H1 (cell line): Measurements from ENCODE around the gene CS. TPM values are rescaled to one million over a fixed set of nuclear protein-coding genes. Genes with fewer than 3 reads are reported as not detected.
A peak's percentile ranks its signal among the peaks of the same experiment; 100 is the strongest.

Experiments
- CTCF ChIA-PET: fragments of 300-600 bp; sonication (Branson Sonifier 250); formaldehyde crosslinking; loops from one replicate; lab custom pipeline; 2021; ENCODE audit not compliant: partially characterized antibody; lab: Charles Lee
- POLR2A ChIA-PET: fragments of 300-600 bp; sonication (Branson Sonifier 250); formaldehyde crosslinking; loops from one replicate; lab custom pipeline; 2021; ENCODE audit warnings: inconsistent platforms; ENCODE audit not compliant: partially characterized antibody; lab: Charles Lee
- DNase-seq, 2 experiments: peaks; one replicate each; pipeline versions ENCODE4 v3.0.0 to v3.0.0-alpha.2; 2010 to 2022; ENCODE audit warnings: low spot score in 2 of 2, low read depth in 1 of 2, mixed read lengths in 1 of 2
- FAIRE-seq: peaks from 2 replicates; lab custom pipeline; 2011; peaks lifted over from hg19 to GRCh38; lab: Jason Lieb, UNC
- H2AFZ ChIP-seq: 2 replicates; pipeline ENCODE4 v1.8.1; 2012; ENCODE audit warnings: low read length, inconsistent platforms
- H2AK5ac ChIP-seq: 2 replicates; pipeline ENCODE4 v1.6.1; 2013; ENCODE audit warnings: low read depth, low read length
- H2BK120ac ChIP-seq: replicated peaks from 2 replicates; pipeline ENCODE3; 2013; ENCODE audit warnings: low read depth, low read length, inconsistent platforms
- H2BK12ac ChIP-seq: 2 replicates; pipeline ENCODE4 v1.6.1; 2013; ENCODE audit warnings: low read depth, low read length
- H2BK15ac ChIP-seq: 2 replicates; pipeline ENCODE4 v1.6.1; 2013; ENCODE audit warnings: low read length
- H2BK20ac ChIP-seq: 2 replicates; pipeline ENCODE4 v1.6.1; 2013; ENCODE audit warnings: low read length
- H2BK5ac ChIP-seq: 2 replicates; pipeline ENCODE4 v1.6.1; 2013; ENCODE audit warnings: low read depth, low read length
- H3K14ac ChIP-seq: 2 replicates; pipeline ENCODE4 v1.6.1; 2013; ENCODE audit warnings: inconsistent platforms; ENCODE audit not compliant: insufficient read length
- H3K18ac ChIP-seq: 2 replicates; pipeline ENCODE4 v1.6.1; 2013; ENCODE audit warnings: low read length; ENCODE audit errors: extremely low read depth
- H3K23ac ChIP-seq: 2 replicates; pipeline ENCODE4 v1.6.1; 2013; ENCODE audit warnings: inconsistent platforms; ENCODE audit not compliant: insufficient read length
- H3K23me2 ChIP-seq: 2 replicates; pipeline ENCODE4 v1.6.1; 2013; ENCODE audit warnings: low read depth, low read length
- H3K27ac ChIP-seq: 2 replicates; pipeline ENCODE4 v1.6.1; 2011; ENCODE audit warnings: low read depth, low read length, inconsistent platforms
- H3K27me3 ChIP-seq, 4 experiments: replicated peaks in 1 of 4; 1 replicate in 1 of 4; 2 replicates in 3 of 4; pipeline versions ENCODE4 v1.6.1 to v1.8.1; 2011 to 2013; ENCODE audit warnings: low read length in 3 of 4, mild to moderate bottlenecking in 3 of 4, inconsistent platforms in 2 of 4, mixed read lengths in 2 of 4, moderate library complexity in 1 of 4; ENCODE audit not compliant: control insufficient read depth in 3 of 4, insufficient read depth in 3 of 4; ENCODE audit errors: extremely low read depth in 1 of 4
- H3K36me3 ChIP-seq, 4 experiments: 2 replicates each; pipeline versions ENCODE4 v1.6.1 to v1.8.1; 2011 to 2013; ENCODE audit warnings: mild to moderate bottlenecking in 4 of 4, low read length in 3 of 4, moderate library complexity in 2 of 4, control low read depth in 1 of 4, inconsistent platforms in 1 of 4; ENCODE audit not compliant: insufficient read depth in 4 of 4, control insufficient read depth in 2 of 4
- H3K4ac ChIP-seq: replicated peaks from 2 replicates; pipeline ENCODE3; 2013; ENCODE audit warnings: low read length, low read depth, mixed read lengths, inconsistent platforms; ENCODE audit not compliant: insufficient read length
- H3K4me1 ChIP-seq, 4 experiments: replicated peaks in 1 of 4; 1 replicate in 1 of 4; 2 replicates in 3 of 4; pipeline versions ENCODE4 v1.6.1 to v1.8.1; 2011 to 2013; ENCODE audit warnings: low read length in 3 of 4, inconsistent platforms in 2 of 4, mixed read lengths in 1 of 4; ENCODE audit not compliant: insufficient read depth in 4 of 4, control insufficient read depth in 3 of 4
- H3K4me2 ChIP-seq, 2 experiments: 2 replicates each; pipeline versions ENCODE4 v1.6.1 to v1.8.1; 2011 to 2013; ENCODE audit warnings: low read depth in 2 of 2, low read length in 2 of 2, control low read depth in 1 of 2, inconsistent platforms in 1 of 2, mild to moderate bottlenecking in 1 of 2; ENCODE audit not compliant: insufficient read depth in 1 of 2
- H3K4me3 ChIP-seq, 4 experiments: fragments of 200-600, 300-600 bp in 1 of 4; sonication (generic), shearing (Covaris generic), sonication (Bioruptor Twin) in 1 of 4; 2 replicates each; pipeline versions ENCODE4 v1.5.1 to v1.8.1; 2011 to 2016; ENCODE audit warnings: low read length in 4 of 4, low read depth in 3 of 4, control low read depth in 2 of 4, inconsistent platforms in 2 of 4, mild to moderate bottlenecking in 2 of 4, mixed read lengths in 1 of 4, moderate library complexity in 1 of 4; ENCODE audit not compliant: insufficient read depth in 2 of 4; ENCODE audit errors: extremely low read depth in 1 of 4
- H3K56ac ChIP-seq: replicated peaks from 2 replicates; pipeline ENCODE3; 2013; ENCODE audit warnings: low read depth, mild to moderate bottlenecking, mixed read lengths, low read length, inconsistent platforms; ENCODE audit not compliant: insufficient read length
- H3K79me1 ChIP-seq: 2 replicates; pipeline ENCODE4 v1.6.1; 2013; ENCODE audit warnings: low read depth, low read length, control low read depth
- H3K79me2 ChIP-seq, 2 experiments: 2 replicates each; pipeline versions ENCODE4 v1.6.1 to v1.8.1; 2012 to 2013; ENCODE audit warnings: low read length in 2 of 2, mild to moderate bottlenecking in 2 of 2, inconsistent platforms in 1 of 2; ENCODE audit not compliant: insufficient read depth in 2 of 2, control insufficient read depth in 1 of 2
- H3K9ac ChIP-seq, 4 experiments: replicated peaks in 1 of 4; 1 replicate in 1 of 4; 2 replicates in 3 of 4; pipeline versions ENCODE4 v1.6.1 to v1.8.1; 2011 to 2013; ENCODE audit warnings: low read depth in 3 of 4, low read length in 3 of 4, control low read depth in 2 of 4, mild to moderate bottlenecking in 2 of 4, moderate library complexity in 2 of 4, inconsistent platforms in 1 of 4; ENCODE audit errors: extremely low read depth in 1 of 4
- H3K9me3 ChIP-seq, 2 experiments: 2 replicates each; pipeline versions ENCODE4 v1.6.1 to v1.8.1; 2012 to 2013; ENCODE audit warnings: mild to moderate bottlenecking in 2 of 2, moderate library complexity in 2 of 2, control low read depth in 1 of 2, inconsistent platforms in 1 of 2, low read depth in 1 of 2, low read length in 1 of 2, mixed read lengths in 1 of 2; ENCODE audit not compliant: insufficient read depth in 2 of 2
- H4K20me1 ChIP-seq, 2 experiments: replicated peaks in 1 of 2; 2 replicates each; pipeline versions ENCODE3 to v1.8.1; 2011 to 2013; ENCODE audit warnings: inconsistent platforms in 2 of 2, low read length in 2 of 2, mild to moderate bottlenecking in 1 of 2; ENCODE audit not compliant: insufficient read depth in 2 of 2, control insufficient read depth in 1 of 2
- H4K5ac ChIP-seq: 2 replicates; pipeline ENCODE4 v1.6.1; 2013; ENCODE audit warnings: low read length, low read depth, mixed read lengths, inconsistent platforms; ENCODE audit not compliant: insufficient read length
- H4K8ac ChIP-seq: 2 replicates; pipeline ENCODE4 v1.8.0; 2013; ENCODE audit warnings: mild to moderate bottlenecking, moderate library complexity, low read length, inconsistent platforms; ENCODE audit not compliant: insufficient read depth; ENCODE audit errors: extremely low read depth
- H4K91ac ChIP-seq: replicated peaks from 2 replicates; pipeline ENCODE3; 2013; ENCODE audit warnings: low read length, mixed read lengths, inconsistent platforms; ENCODE audit not compliant: insufficient read length
- CTCF ChIP-seq, 3 experiments: IDR thresholded peaks; 1 replicate in 2 of 3; 2 replicates in 1 of 3; pipeline versions ENCODE4 v1.5.1 to v1.6.1; 2011; ENCODE audit warnings: low read length in 3 of 3, mild to moderate bottlenecking in 3 of 3, inconsistent platforms in 2 of 3, low read depth in 1 of 3, moderate library complexity in 1 of 3; ENCODE audit not compliant: insufficient read depth in 1 of 3; ENCODE audit errors: control extremely low read depth in 1 of 3
- GABPA ChIP-seq: IDR thresholded peaks from 2 replicates; pipeline ENCODE4 v1.6.1; 2011; ENCODE audit warnings: mild to moderate bottlenecking, low read length, moderate library complexity, borderline replicate concordance; ENCODE audit not compliant: insufficient read depth
- POU5F1 ChIP-seq: IDR thresholded peaks from 2 replicates; pipeline ENCODE4 v1.6.1; 2011; ENCODE audit warnings: low read depth, mild to moderate bottlenecking, low read length, moderate library complexity
- RBBP5 ChIP-seq: IDR thresholded peaks from 2 replicates; pipeline ENCODE4 v1.7.1; 2012; ENCODE audit warnings: low read depth, mild to moderate bottlenecking, inconsistent platforms, low read length, moderate library complexity, borderline replicate concordance
- SIN3A ChIP-seq, 2 experiments: IDR thresholded peaks in 1 of 2; conservative IDR thresholded peaks in 1 of 2; 2 replicates each; pipeline ENCODE4 v1.6.1; 2011 to 2012; ENCODE audit warnings: low read length in 2 of 2, improper control_type of control experiment in 1 of 2, low read depth in 1 of 2, mild to moderate bottlenecking in 1 of 2
- SP1 ChIP-seq: IDR thresholded peaks from 2 replicates; pipeline ENCODE4 v1.6.1; 2011; ENCODE audit warnings: low read depth, low read length
- SP2 ChIP-seq: IDR thresholded peaks from 2 replicates; pipeline ENCODE4 v1.6.1; 2012; ENCODE audit warnings: mild to moderate bottlenecking, low read length, inconsistent platforms
- WGBS, 2 experiments: shearing (Covaris generic) in 1 of 2; methylation state at CpG; one replicate each; pipeline versions ENCODE4 v1.1.6 to v1.1.7; 2013 to 2015; ENCODE audit warnings: low lambda C conversion rate in 2 of 2, mixed read lengths in 2 of 2, inconsistent platforms in 1 of 2, low coverage in 1 of 2, missing lambda C conversion rate in 1 of 2; ENCODE audit not compliant: insufficient replicate concordance in 2 of 2, insufficient coverage in 1 of 2, insufficient read length in 1 of 2; ENCODE audit errors: extremely low coverage in 1 of 2, missing lambda C conversion rate in 1 of 2; 5-methylcytosine and 5-hydroxymethylcytosine counted together
- polyA plus RNA-seq, 7 experiments: library from polyadenylated mRNA; depleted of rRNA in 3 of 7; stranded (reverse) in 5 of 7; unstranded in 2 of 7; fragments of >200 nt in 5 of 7; fragments of 200-250 nt in 2 of 7; gene quantifications; 1 replicate in 5 of 7; 2 replicates in 1 of 7; 4 replicates in 1 of 7; pipeline versions ENCODE4 v1.2.1 to v1.2.3, GENCODE V29; 2011 to 2013; ENCODE audit warnings: missing spikeins in 2 of 7, mixed read lengths in 2 of 7
- total RNA-seq: library from RNA; stranded (reverse); fragmentation: NEBNext Ultra II Directional; extraction: Animal tissue kit (Norgen Biotek cat#: 25700); gene quantifications from 2 replicates; pipeline ENCODE4 v1.2.1, GENCODE V29; 2021

CS gene
- total and polyA plus RNA-seq, 2 of the 8 experiments (the other 6 are each of a cell fraction or from before 2014, with no cell fraction given): 96.6 to 238 TPM

GRCh38 chr12:56221757-56222530 lies 78.2 kb downstream of the CS start, which contains the start of gene RNF41:
Gene RNF41 (minus strand): TSS chr12:56221922. CDS start chr12:56214047, 7,875 bp downstream.
- CTCF ChIA-PET: interaction anchor here (0.6 to 4.2 kb wide), 35 partner anchors 8 to 414 kb away, joined by 3 to 89 read pairs (median 5); partner anchors contain the start of genes ANKRD52, COQ10A, ERBB3 and MYL6
- H4K5ac ChIP-seq: peak within 1 kb of the TSS; percentile 65
- peak within 1 kb of the TSS; percentile 85; the same call in 1 of the 2 replicates for H2AK5ac ChIP-seq
- 9% methylated on average over 41 of the region's 42 CpGs; no CpG with 5 or more reads in 1 of the 2 experiments for WGBS, 2 experiments
- FAIRE-seq (peak; percentile 57), DNase-seq (peak; percentile 89 to 98)
- H3K23me2 ChIP-seq: peaks cover 22% of the 10 kb centered on the region
- H3K9ac ChIP-seq: peak within 1 kb of the TSS; percentile 66 to 94 (median 74)
- H3K4me3 ChIP-seq: peak within 1 kb of the TSS; percentile 67 to 94 (median 86)
- no peak within 1 kb of the TSS for H2BK15ac ChIP-seq
- H3K4ac ChIP-seq: peak within 1 kb of the TSS; percentile 28
- H3K79me1 ChIP-seq: peaks cover 10% of the 10 kb centered on the region
- POLR2A ChIA-PET: interaction anchor here (0.6 to 9.8 kb wide), 50 partner anchors 9 to 1298 kb away, joined by 3 to 203 read pairs (median 4); partner anchors contain the start of genes ANKRD52, CNPY2, COQ10A and DDIT3
- H4K91ac ChIP-seq: peak within 1 kb of the TSS; percentile 58
- H3K18ac ChIP-seq: peak within 1 kb of the TSS; percentile 94
- peak within 1 kb of the TSS; percentile 89 for H2BK5ac ChIP-seq
- H3K14ac ChIP-seq: no peak within 1 kb of the TSS
- H3K79me2 ChIP-seq: peaks cover 0 to 25% of the 10 kb centered on the region in 2 experiments; a peak in 2 of 4 replicates
- no peak within 1 kb of the TSS for H2BK20ac ChIP-seq
- H2BK12ac ChIP-seq: peak within 1 kb of the TSS; percentile 77; the same call in 1 of the 2 replicates
- H3K27me3 ChIP-seq: no peaks in the 10 kb centered on the region
- H3K4me2 ChIP-seq: peak within 1 kb of the TSS; percentile 85 to 100
- H3K27ac ChIP-seq: peak within 1 kb of the TSS; percentile 86
- H2AFZ ChIP-seq: 0 out of 2 replicates have a peak within 1 kb of the TSS, but pooled peaks have one; percentile 72
- H2BK120ac ChIP-seq: no peak within 1 kb of the TSS
- H3K56ac ChIP-seq: peak within 1 kb of the TSS; percentile 50
- H3K36me3 ChIP-seq: peaks cover 0 to 4% (median 2%) of the 10 kb centered on the region in 4 experiments; a peak in 2 of 8 replicates
- H3K9me3 ChIP-seq: no peaks in the 10 kb centered on the region
- peaks cover 3 to 13% (median 6%) of the 10 kb centered on the region in 4 experiments; a peak in 6 of 7 replicates for H3K4me1 ChIP-seq
- peak within 1 kb of the TSS; percentile 76 for H4K8ac ChIP-seq
- no peak within 1 kb of the TSS for H3K23ac ChIP-seq
- peaks cover 0 to 4% of the 10 kb centered on the region in 2 experiments for H4K20me1 ChIP-seq
- TF ChIP-seq RBBP5: 0 out of 2 replicates have a peak, but pooled peaks have one; percentile 69
- peak in 2 of 3 experiments; percentile 9 to 24; a peak in 2 of 4 replicates for TF ChIP-seq CTCF (IDR thresholded peaks at IDR 0.05; ENCODE audit: control extremely low read depth in 1 of 3, insufficient read depth in 1 of 3, low read depth in 1 of 3, low read length in 3 of 3)
- TF ChIP-seq GABPA: 0 out of 2 replicates have a peak, but pooled peaks have one; percentile 64
- TF ChIP-seq SIN3A (conservative IDR thresholded peaks at IDR 0.05 in 1 of 2, IDR thresholded peaks at IDR 0.05 in 1 of 2; ENCODE audit: low read depth in 1 of 2, low read length in 2 of 2): peak in 1 of 2 experiments; percentile 54; a peak in 1 of 4 replicates
- peak; percentile 64; the same call in 1 of the 2 replicates for TF ChIP-seq SP1
- TF ChIP-seq POU5F1: no peak
- TF ChIP-seq SP2: peak; percentile 54; the same call in 1 of the 2 replicates
